ENCODE data around the gene PLB1.

Gene PLB1

GRCh38 chr2:28588292-28588670, 92.4 kb downstream of the PLB1 start:
- no peak overlapping the region for H3K27ac ChIP-seq
- no peak for TF ChIP-seq CTCF (conservative IDR thresholded peaks at IDR 0.05)

- TF ChIP-seq CTCF (conservative IDR thresholded peaks at IDR 0.05), result no peak
- H3K27ac ChIP-seq, result no peak overlapping the region
Observed at GRCh38 chr2:28589746-28590463, 94.0 kb downstream of the PLB1 start.

GRCh38 chr2:28590496-28591301, 94.8 kb downstream of the PLB1 start:
- TF ChIP-seq CTCF (conservative IDR thresholded peaks at IDR 0.05), result no peak

GRCh38 chr2:28591711-28592335, 96.0 kb downstream of the PLB1 start:
- no peak overlapping the region for H3K27ac ChIP-seq
- TF ChIP-seq CTCF (conservative IDR thresholded peaks at IDR 0.05), result no peak

More at GRCh38 chr2:28590496-28591301, 94.8 kb downstream of the PLB1 start:
- no peak overlapping the region for H3K27ac ChIP-seq

GRCh38 chr2:28592481-28592880, 96.6 kb downstream of the PLB1 start:
- TF ChIP-seq CTCF (conservative IDR thresholded peaks at IDR 0.05), result no peak
- no peak overlapping the region for H3K27ac ChIP-seq

GRCh38 chr2:28593160-28593755, 97.4 kb downstream of the PLB1 start:
- no peak for TF ChIP-seq CTCF (conservative IDR thresholded peaks at IDR 0.05)
- peak overlapping the region; percentile 66; the same call in 1 of the 2 replicates for H3K27ac ChIP-seq

GRCh38 chr2:28594000-28594331, 98.1 kb downstream of the PLB1 start:
- no peak for TF ChIP-seq CTCF (conservative IDR thresholded peaks at IDR 0.05)
- H3K27ac ChIP-seq, result peak overlapping the region; percentile 66

Data from VCaP (cell line).